ENCODE data around the gene ARRDC1.

The ARRDC1 gene

GRCh38 chr9:137642892-137643291, 37.4 kb downstream of the ARRDC1 start:
- no peak for DNase-seq

- no peak for DNase-seq
Observed at GRCh38 chr9:137643921-137644320, 38.4 kb downstream of the ARRDC1 start.

- DNase-seq: no peak
Observed at GRCh38 chr9:137645211-137645610, 39.7 kb downstream of the ARRDC1 start.

GRCh38 chr9:137646341-137646740, 40.9 kb downstream of the ARRDC1 start:
- no peak for DNase-seq

- DNase-seq: no peak
Observed at GRCh38 chr9:137647096-137647714, 41.7 kb downstream of the ARRDC1 start.

GRCh38 chr9:137648396-137648795, 42.9 kb downstream of the ARRDC1 start:
- no peak for DNase-seq

GRCh38 chr9:137649553-137649952, 44.1 kb downstream of the ARRDC1 start:
- DNase-seq: no peak

GRCh38 chr9:137650259-137650658, 44.8 kb downstream of the ARRDC1 start:
- no peak for DNase-seq

- DNase-seq: no peak
Observed at GRCh38 chr9:137650779-137651178, 45.3 kb downstream of the ARRDC1 start.

GRCh38 chr9:137656416-137656815, 50.9 kb downstream of the ARRDC1 start:
- no peak for DNase-seq

- DNase-seq: no peak
Observed at GRCh38 chr9:137657606-137658005, 52.1 kb downstream of the ARRDC1 start.

GRCh38 chr9:137658781-137659180, 53.3 kb downstream of the ARRDC1 start:
- no peak for DNase-seq

- DNase-seq: no peak
Observed at GRCh38 chr9:137660144-137660543, 54.7 kb downstream of the ARRDC1 start.

- DNase-seq: no peak
Observed at GRCh38 chr9:137663584-137663983, 58.1 kb downstream of the ARRDC1 start.

- no peak for DNase-seq
Observed at GRCh38 chr9:137664676-137665075, 59.2 kb downstream of the ARRDC1 start.
